H1 (cell line): ENCODE results near the gene ASIC5. TPM values are rescaled to one million over a fixed set of nuclear protein-coding genes. Genes with fewer than 3 reads are reported as not detected.

Experiments used
- CHD7 ChIP-seq: fragments of 300-600 bp; sonication (generic); IDR thresholded peaks from 2 replicates; pipeline ENCODE4 v1.7.1; 2012; ENCODE audit warnings: low read length, moderate library complexity, mild to moderate bottlenecking, inconsistent platforms; ENCODE audit not compliant: insufficient replicate concordance
- polyA plus RNA-seq, 7 experiments: library from polyadenylated mRNA; depleted of rRNA in 3 of 7; stranded (reverse) in 5 of 7; unstranded in 2 of 7; fragments of >200 nt in 5 of 7; fragments of 200-250 nt in 2 of 7; gene quantifications; 1 replicate in 5 of 7; 2 replicates in 1 of 7; 4 replicates in 1 of 7; pipeline versions ENCODE4 v1.2.1 to v1.2.3, GENCODE V29; 2011 to 2013; ENCODE audit warnings: missing spikeins in 2 of 7, mixed read lengths in 2 of 7
- total RNA-seq: library from RNA; stranded (reverse); fragmentation: NEBNext Ultra II Directional; extraction: Animal tissue kit (Norgen Biotek cat#: 25700); gene quantifications from 2 replicates; pipeline ENCODE4 v1.2.1, GENCODE V29; 2021

Gene ASIC5
- total and polyA plus RNA-seq, 2 of the 8 experiments (the other 6 are each of a cell fraction or from before 2014, with no cell fraction given): not detected

- TF ChIP-seq CHD7: no peak
Observed at GRCh38 chr4:155832664-155833063, 33.4 kb downstream of the ASIC5 start (continued).
